ENCODE measurements around the gene STARD5. TPM values are rescaled to one million over a fixed set of nuclear protein-coding genes. Genes with fewer than 3 reads are reported as not detected.

The STARD5 gene
- polyA plus RNA-seq, 2 of the 4 experiments (the other 2 are of a cell fraction): 2.1 to 2.8 TPM

GRCh38 chr15:81281456-81281735 lies 42.5 kb downstream of the STARD5 start:
- ATAC-seq (no peak), FAIRE-seq (no peak), DNase-seq (ENCODE audit: low read depth in 1 of 2, low spot score in 1 of 2) (no peak)
- Histone ChIP-seq H3K27ac (no peak overlapping the region), H3K4me3 (no peak overlapping the region), H3K9me3 (peaks cover 11% of the 10 kb centered on the region; the same call in 2 of the 3 replicates), H3K4me2 (no peak overlapping the region), H3K4me1 (no peaks in the 10 kb centered on the region)
- ChIA-PET CTCF (interaction anchor here (2.3 to 20.2 kb wide), 3 partner anchors 14 to 129 kb away, joined by 10 to 361 read pairs (median 91); no protein-coding TSS in a partner anchor), POLR2A (no interaction called here)
- TF ChIP-seq ESRRA (IDR thresholded peaks at IDR 0.05; ENCODE audit: borderline replicate concordance, low read length): no peak
- no peak for TF ChIP-seq HDAC2 (IDR thresholded peaks at IDR 0.05)
- TF ChIP-seq HEYL (CRISPR knock-in tag; IDR thresholded peaks at IDR 0.05): no peak
- no peak for TF ChIP-seq BCL3 (IDR thresholded peaks at IDR 0.05)
- TF ChIP-seq ZFP36 (IDR thresholded peaks at IDR 0.05; ENCODE audit: borderline replicate concordance, partially characterized antibody): no peak
- TF ChIP-seq SMC3 (IDR thresholded peaks at IDR 0.05): no peak
- no peak for TF ChIP-seq CEBPB (IDR thresholded peaks at IDR 0.05)
- no peak for TF ChIP-seq RAD21 (conservative IDR thresholded peaks at IDR 0.05 in 1 of 2, IDR thresholded peaks at IDR 0.05 in 1 of 2)
- no peak for TF ChIP-seq E2F6 (IDR thresholded peaks at IDR 0.05; ENCODE audit: borderline replicate concordance, low read depth)
- no peak for TF ChIP-seq JUNB (IDR thresholded peaks at IDR 0.05)
- no peak for TF ChIP-seq EHMT2 (IDR thresholded peaks at IDR 0.05; ENCODE audit: low read depth)
- no peak for TF ChIP-seq BHLHE40 (IDR thresholded peaks at IDR 0.05; ENCODE audit: low read depth, low read length)
- no peak for TF ChIP-seq CTCF (IDR thresholded peaks at IDR 0.05)
- TF ChIP-seq KDM1A (IDR thresholded peaks at IDR 0.05; ENCODE audit: low read depth): no peak
- no peak for TF ChIP-seq PBX3 (IDR thresholded peaks at IDR 0.05)
- no peak for TF ChIP-seq ZNF302 (CRISPR knock-in tag; IDR thresholded peaks at IDR 0.05)
- no peak for TF ChIP-seq ZSCAN20 (CRISPR knock-in tag; IDR thresholded peaks at IDR 0.05)
- WGBS (ENCODE audit: missing lambda C conversion rate): 27% methylated on average over 3 of the region's 3 CpGs

- H3K4me1 ChIP-seq: no peaks in the 10 kb centered on the region
- FAIRE-seq (no peak), DNase-seq (ENCODE audit: low read depth in 1 of 2, low spot score in 1 of 2) (no peak), ATAC-seq (no peak)
- peaks cover 15% of the 10 kb centered on the region; the same call in 2 of the 3 replicates for H3K9me3 ChIP-seq
- H3K4me2 ChIP-seq: no peak overlapping the region
- CTCF ChIA-PET: interaction anchor here (1.0 to 20.2 kb wide), 10 partner anchors 10 to 174 kb away, joined by 3 to 361 read pairs (median 6); no protein-coding TSS in a partner anchor
- H3K4me3 ChIP-seq: no peak overlapping the region
- WGBS (ENCODE audit: missing lambda C conversion rate): 19% methylated on average over 8 of the region's 8 CpGs
- H3K27ac ChIP-seq: no peak overlapping the region
- TF ChIP-seq HES2 (IDR thresholded peaks at IDR 0.05): no peak
- TF ChIP-seq NPAS2 (CRISPR knock-in tag; IDR thresholded peaks at IDR 0.05; ENCODE audit: borderline replicate concordance): no peak
- no peak for TF ChIP-seq USF2 (IDR thresholded peaks at IDR 0.05)
- peak; percentile 90 for TF ChIP-seq MAFK (IDR thresholded peaks at IDR 0.05; ENCODE audit: partially characterized antibody)
- no peak for TF ChIP-seq HOXB5 (CRISPR knock-in tag; IDR thresholded peaks at IDR 0.05)
- TF ChIP-seq CBX2 (IDR thresholded peaks at IDR 0.05; ENCODE audit: borderline replicate concordance, low read depth): no peak
- TF ChIP-seq RARB (CRISPR knock-in tag; IDR thresholded peaks at IDR 0.05): no peak
- no peak for TF ChIP-seq ZSCAN20 (CRISPR knock-in tag; IDR thresholded peaks at IDR 0.05)
- POLR2A ChIA-PET: no interaction called here
Observed at GRCh38 chr15:81280696-81281455, 43.1 kb downstream of the STARD5 start.
